Measurements from ENCODE around the gene SPOCK1. TPM values are rescaled to one million over a fixed set of nuclear protein-coding genes. Genes with fewer than 3 reads are reported as not detected.

Gene SPOCK1
- total and polyA plus RNA-seq, 4 donors: 0.07 to 0.18 (median 0.17) TPM; not detected in 1

DNA sequence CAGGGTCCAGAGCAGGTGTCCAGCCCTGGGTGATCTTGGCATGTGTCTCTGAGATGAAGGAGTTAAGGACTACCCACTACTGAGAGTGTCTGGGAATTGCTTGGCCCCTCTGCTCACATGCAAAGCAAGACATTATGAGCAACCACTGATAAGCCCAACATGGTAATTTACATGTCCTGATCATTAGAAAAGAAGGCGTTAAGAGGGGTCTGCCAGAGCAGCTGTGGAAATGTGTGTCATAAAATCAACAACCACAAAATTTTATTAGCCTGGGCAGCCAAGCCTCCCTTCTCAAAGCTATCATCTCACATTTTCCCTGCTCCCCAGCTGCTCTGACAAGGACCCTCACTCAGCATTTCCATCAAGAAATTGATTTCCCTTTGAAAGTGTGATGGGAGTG is 351.0 kb downstream of the SPOCK1 start:
- peaks cover 0 to 1% (median 0%) of the 10 kb centered on the region in 4 donors for H3K4me1 ChIP-seq (ENCODE audit: control insufficient read depth in 4 of 4, insufficient read depth in 4 of 4, low read length in 3 of 4)
- H3K27me3 ChIP-seq (ENCODE audit: control insufficient read depth in 4 of 4, insufficient read depth in 4 of 4, low read length in 3 of 4): peaks cover 0 to 2% (median 0%) of the 10 kb centered on the region in 4 donors
- no peak for DNase-seq (ENCODE audit: low spot score)
- no peaks in the 10 kb centered on the region for H3K9me3 ChIP-seq (ENCODE audit: control insufficient read depth in 4 of 4, low read length in 3 of 4)
- 70% methylated on average over 1 of the region's 1 CpG for WGBS
- H3K36me3 ChIP-seq (ENCODE audit: control insufficient read depth in 4 of 4, insufficient read depth in 3 of 4, low read depth in 1 of 4, low read length in 3 of 4): no peaks in the 10 kb centered on the region
- no peak overlapping the region for H3K27ac ChIP-seq (ENCODE audit: low read depth in 1 of 2, low read length in 2 of 2)
- H3K4me3 ChIP-seq (ENCODE audit: low read depth in 1 of 3, low read length in 3 of 3): no peak overlapping the region
- TF ChIP-seq TAF1 (conservative IDR thresholded peaks at IDR 0.05) (no peak), HNF4G (IDR thresholded peaks at IDR 0.05) (no peak), RXRA (IDR thresholded peaks at IDR 0.05) (no peak), EGR1 (IDR thresholded peaks at IDR 0.05; ENCODE audit: low read depth in 2 of 2) (no peak), REST (IDR thresholded peaks at IDR 0.05) (no peak), YY1 (IDR thresholded peaks at IDR 0.05) (no peak), CTCF (IDR thresholded peaks at IDR 0.05; ENCODE audit: low read depth, low read length, missing input control) (no peak), RAD21 (IDR thresholded peaks at IDR 0.05) (no peak), JUND (IDR thresholded peaks at IDR 0.05) (no peak), GABPA (IDR thresholded peaks at IDR 0.05 in 1 of 2, conservative IDR thresholded peaks at IDR 0.05 in 1 of 2) (no peak), SP1 (IDR thresholded peaks at IDR 0.05) (no peak), FOXA2 (IDR thresholded peaks at IDR 0.05) (no peak), NR2F2 (IDR thresholded peaks at IDR 0.05) (no peak), FOXA1 (IDR thresholded peaks at IDR 0.05) (no peak), HNF4A (conservative IDR thresholded peaks at IDR 0.05) (no peak), MAX (IDR thresholded peaks at IDR 0.05) (no peak)
- TF ChIP-seq, protein P1, sequence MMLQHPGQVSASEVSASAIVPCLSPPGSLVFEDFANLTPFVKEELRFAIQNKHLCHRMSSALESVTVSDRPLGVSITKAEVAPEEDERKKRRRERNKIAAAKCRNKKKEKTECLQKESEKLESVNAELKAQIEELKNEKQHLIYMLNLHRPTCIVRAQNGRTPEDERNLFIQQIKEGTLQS (IDR thresholded peaks at IDR 0.05): no peak
- TF ChIP-seq, protein P2, sequence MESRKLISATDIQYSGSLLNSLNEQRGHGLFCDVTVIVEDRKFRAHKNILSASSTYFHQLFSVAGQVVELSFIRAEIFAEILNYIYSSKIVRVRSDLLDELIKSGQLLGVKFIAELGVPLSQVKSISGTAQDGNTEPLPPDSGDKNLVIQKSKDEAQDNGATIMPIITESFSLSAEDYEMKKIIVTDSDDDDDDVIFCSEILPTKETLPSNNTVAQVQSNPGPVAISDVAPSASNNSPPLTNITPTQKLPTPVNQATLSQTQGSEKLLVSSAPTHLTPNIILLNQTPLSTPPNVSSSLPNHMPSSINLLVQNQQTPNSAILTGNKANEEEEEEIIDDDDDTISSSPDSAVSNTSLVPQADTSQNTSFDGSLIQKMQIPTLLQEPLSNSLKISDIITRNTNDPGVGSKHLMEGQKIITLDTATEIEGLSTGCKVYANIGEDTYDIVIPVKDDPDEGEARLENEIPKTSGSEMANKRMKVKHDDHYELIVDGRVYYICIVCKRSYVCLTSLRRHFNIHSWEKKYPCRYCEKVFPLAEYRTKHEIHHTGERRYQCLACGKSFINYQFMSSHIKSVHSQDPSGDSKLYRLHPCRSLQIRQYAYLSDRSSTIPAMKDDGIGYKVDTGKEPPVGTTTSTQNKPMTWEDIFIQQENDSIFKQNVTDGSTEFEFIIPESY (IDR thresholded peaks at IDR 0.05): no peak
- H3K9ac ChIP-seq (ENCODE audit: low read depth in 1 of 2, low read length in 2 of 2): no peak overlapping the region
